GM12878 (cell line): ENCODE data around the gene BPTF. TPM values are rescaled to one million over a fixed set of nuclear protein-coding genes. Genes with fewer than 3 reads are reported as not detected.

Experiments used
- ATAC-seq: fragments of 200-7000 bp; cut with Tn5 transposase; 3 replicates; pipeline ENCODE4 v1.9.1; 2020; ENCODE audit warnings: mild to moderate bottlenecking, moderate library complexity
- BruUV-seq: library from RNA; stranded (reverse); fragments of 400-500 nt; replicated peaks from 2 replicates; lab custom pipeline; 2021; lab: Mats Ljungman, UMichigan
- CTCF ChIA-PET: fragments of 300-600 bp; sonication (Branson Sonifier 250); formaldehyde crosslinking; extraction: SDS; loops from one replicate; lab custom pipeline; 2021; ENCODE audit warnings: inconsistent platforms; lab: Yijun Ruan, JAX
- POLR2A ChIA-PET: fragments of 350-600 bp; formaldehyde crosslinking; extraction: SDS; loops from one replicate; lab custom pipeline; 2021; ENCODE audit warnings: inconsistent platforms; lab: Charles Lee
- RAD21 ChIA-PET: fragments of 300-600 bp; sonication (Branson Sonifier 250); formaldehyde crosslinking; loops from one replicate; lab custom pipeline; 2023; ENCODE audit warnings: antibody characterized with exemption; ENCODE audit not compliant: unreplicated experiment; lab: Charles Lee
- SMC1A ChIA-PET: fragments of 300-600 bp; sonication (Branson Sonifier 250); formaldehyde crosslinking; loops from one replicate; lab custom pipeline; 2023; ENCODE audit not compliant: unreplicated experiment, uncharacterized antibody; lab: Charles Lee
- DNase-seq: peaks from one replicate; pipeline ENCODE4 v3.0.0-alpha.2; 2011; ENCODE audit warnings: low read depth, low spot score
- FAIRE-seq: peaks from 3 replicates; lab custom pipeline; 2011; peaks lifted over from hg19 to GRCh38; lab: Jason Lieb, UNC
- H2AFZ ChIP-seq: 2 replicates; pipeline ENCODE4 v1.6.0; 2011; ENCODE audit warnings: low read depth, low read length, control low read depth; ENCODE audit not compliant: control insufficient read depth
- H3K27ac ChIP-seq: 2 replicates; pipeline ENCODE4 v1.5.1; 2011; ENCODE audit warnings: control low read depth; ENCODE audit not compliant: control insufficient read depth, insufficient read depth
- H3K27me3 ChIP-seq, 2 experiments: replicated peaks in 1 of 2; 2 replicates each; pipeline versions ENCODE4 v1.6.0 to v1.6.1; 2011; ENCODE audit warnings: low read length in 1 of 2; ENCODE audit not compliant: control insufficient read depth in 2 of 2, insufficient read depth in 2 of 2
- H3K36me3 ChIP-seq, 2 experiments: 2 replicates each; pipeline ENCODE4 v1.5.1; 2011; ENCODE audit warnings: low read length in 1 of 2; ENCODE audit not compliant: control insufficient read depth in 2 of 2, insufficient read depth in 2 of 2
- H3K4me1 ChIP-seq: 2 replicates; pipeline ENCODE4 v1.6.1; 2011; ENCODE audit warnings: mild to moderate bottlenecking, low read length, moderate library complexity, mixed read lengths; ENCODE audit not compliant: control insufficient read depth, insufficient read depth
- H3K4me2 ChIP-seq: 2 replicates; pipeline ENCODE4 v1.6.0; 2011; ENCODE audit warnings: control low read depth; ENCODE audit not compliant: control insufficient read depth, insufficient read depth
- H3K4me3 ChIP-seq: fragments of 200-600 bp; sonication (generic); 2 replicates; pipeline ENCODE4 v1.5.1; 2016
- H3K79me2 ChIP-seq: 2 replicates; pipeline ENCODE4 v1.6.0; 2011; ENCODE audit warnings: low read length; ENCODE audit not compliant: control insufficient read depth, insufficient read depth
- H3K9ac ChIP-seq: 2 replicates; pipeline ENCODE4 v1.8.0; 2011; ENCODE audit warnings: low read length, control low read depth, mixed read lengths; ENCODE audit not compliant: control insufficient read depth, insufficient read depth
- H3K9me3 ChIP-seq: replicated peaks from 3 replicates; pipeline ENCODE4 v1.5.1; 2011; ENCODE audit warnings: mild to moderate bottlenecking, low read length; ENCODE audit not compliant: control insufficient read depth, insufficient read depth
- H4K20me1 ChIP-seq: 2 replicates; pipeline ENCODE4 v1.6.0; 2011; ENCODE audit not compliant: control insufficient read depth, insufficient read depth
- ATF7 ChIP-seq: fragments of 450-650 bp; IDR thresholded peaks from 2 replicates; pipeline ENCODE4 v1.6.1; 2016; ENCODE audit warnings: low read depth, mild to moderate bottlenecking
- CREB1 ChIP-seq: IDR thresholded peaks from 2 replicates; pipeline ENCODE4 v1.6.1; 2012; ENCODE audit warnings: low read depth, mild to moderate bottlenecking, inconsistent platforms
- E4F1 ChIP-seq: fragments of 450-650 bp; IDR thresholded peaks from 2 replicates; pipeline ENCODE4 v1.6.1; 2018; ENCODE audit warnings: borderline replicate concordance, mild to moderate bottlenecking; ENCODE audit not compliant: partially characterized antibody
- IKZF2 ChIP-seq, 2 experiments: fragments of 450-650 bp; IDR thresholded peaks; 2 replicates each; pipeline ENCODE4 v1.6.1; 2017; ENCODE audit warnings: mild to moderate bottlenecking in 2 of 2, moderate library complexity in 2 of 2
- KLF5 ChIP-seq: fragments of 450-650 bp; IDR thresholded peaks from 2 replicates; pipeline ENCODE4 v1.6.1; 2014; ENCODE audit warnings: mild to moderate bottlenecking; ENCODE audit not compliant: partially characterized antibody
- POLR2AphosphoS2 ChIP-seq: IDR thresholded peaks from 2 replicates; pipeline ENCODE4 v1.6.1; 2011; ENCODE audit warnings: low read depth, mild to moderate bottlenecking, low read length, improper control_type of control experiment, moderate library complexity
- PRDM15 ChIP-seq: fragments of 450-650 bp; formaldehyde crosslinking; IDR thresholded peaks from 2 replicates; pipeline ENCODE4 v1.4.0; 2020; ENCODE audit warnings: mild to moderate bottlenecking, moderate library complexity
- RUNX3 ChIP-seq: IDR thresholded peaks from 2 replicates; pipeline ENCODE4 v1.6.1; 2012; ENCODE audit warnings: low read length, inconsistent platforms
- SMAD1 ChIP-seq: fragments of 450-650 bp; IDR thresholded peaks from 2 replicates; pipeline ENCODE4 v1.6.1; 2018; ENCODE audit warnings: mild to moderate bottlenecking, low read depth; ENCODE audit not compliant: partially characterized antibody
- TCF7 ChIP-seq: IDR thresholded peaks from 2 replicates; pipeline ENCODE4 v1.6.1; 2014; ENCODE audit warnings: antibody characterized with exemption, borderline replicate concordance
- ZNF274 ChIP-seq: IDR thresholded peaks from one replicate; pipeline ENCODE4 v1.8.0; 2011; ENCODE audit not compliant: insufficient read length, insufficient read depth
- WGBS: methylation state at CpG from one replicate; pipeline ENCODE4 v1.1.6; 2016; ENCODE audit warnings: low lambda C conversion rate; ENCODE audit not compliant: insufficient replicate concordance, insufficient coverage; ENCODE audit errors: missing lambda C conversion rate; 5-methylcytosine and 5-hydroxymethylcytosine counted together
- in situ Hi-C: fragments of 300-500 bp; cut with MboI; formaldehyde crosslinking; loops from 9 replicates; pipeline ENCODE4 v1.14.3; 2018; ENCODE audit warnings: mixed read lengths
- intact Hi-C: fragments of 100-400 bp; cut with micrococcal nuclease; formaldehyde crosslinking; loops from one replicate; pipeline ENCODE4 v1.14.2; 2022; ENCODE audit not compliant: unreplicated experiment
- polyA plus RNA-seq, 11 experiments: library from polyadenylated mRNA; depleted of rRNA in 4 of 11; unstranded in 6 of 11; stranded (reverse) in 5 of 11; fragments of >200 nt; fragmentation: Nextera tagmentation in 4 of 11; fragmentation: Illumina TruSeq in 1 of 11; extraction: Ambion mirVana in 4 of 11; extraction: Trizol in 1 of 11; gene quantifications; 1 replicate in 1 of 11; 2 replicates in 10 of 11; pipeline versions ENCODE4 v1.2.1 to v1.2.3, GENCODE V29; 2011 to 2016; ENCODE audit warnings: inconsistent platforms in 2 of 11, missing spikeins in 2 of 11, low read depth in 1 of 11
- total RNA-seq, 4 experiments: library from RNA; depleted of rRNA in 3 of 4; stranded (reverse); fragments of >200 nt in 3 of 4; fragmentation: Illumina TruSeq in 1 of 4; extraction: Trizol in 1 of 4; gene quantifications; 2 replicates each; pipeline versions ENCODE4 v1.2.1 to v1.2.3, GENCODE V29; 2013 to 2021
- TF ChIP-seq, protein P1 (sequence below): fragments of 450-650 bp; IDR thresholded peaks from 2 replicates; pipeline ENCODE4 v1.6.1; 2014; ENCODE audit warnings: mild to moderate bottlenecking
- TF ChIP-seq, protein P2 (sequence below): IDR thresholded peaks from 2 replicates; pipeline ENCODE4 v1.6.1; 2011; ENCODE audit warnings: borderline replicate concordance, low read depth, mild to moderate bottlenecking, moderate library complexity, low read length; ENCODE audit not compliant: insufficient read depth, poor library complexity, severe bottlenecking

The BPTF gene
- total and polyA plus RNA-seq, 10 of the 15 experiments (the other 5 are each of a cell fraction or from before 2014, with no cell fraction given), result 19.4 to 78.3 (median 44.8) TPM

- H3K4me3 ChIP-seq, result no peak overlapping the region
- peaks cover 0 to 16% of the 10 kb centered on the region in 2 experiments; a peak in 3 of 4 replicates for H3K36me3 ChIP-seq
- ChIA-PET RAD21 (no interaction called here), SMC1A (no interaction called here), CTCF (interaction anchor here (1.0 kb wide), 1 partner anchor 15 kb away, joined by 3 read pairs; no protein-coding TSS in a partner anchor), POLR2A (no interaction called here)
- no peaks in the 10 kb centered on the region for H3K4me1 ChIP-seq
- FAIRE-seq (no peak), ATAC-seq (no peak), DNase-seq (no peak)
- H3K9ac ChIP-seq, result no peak overlapping the region
- no peaks in the 10 kb centered on the region for H3K27me3 ChIP-seq
- no TSS peak for BruUV-seq
- no peak overlapping the region for H3K4me2 ChIP-seq
- intact Hi-C loops, result no loop called here
- in situ Hi-C loops, result no loop called here
- no peaks in the 10 kb centered on the region for H4K20me1 ChIP-seq
- H2AFZ ChIP-seq, result no peak overlapping the region
- no peak overlapping the region for H3K27ac ChIP-seq
- TF ChIP-seq, protein P1, sequence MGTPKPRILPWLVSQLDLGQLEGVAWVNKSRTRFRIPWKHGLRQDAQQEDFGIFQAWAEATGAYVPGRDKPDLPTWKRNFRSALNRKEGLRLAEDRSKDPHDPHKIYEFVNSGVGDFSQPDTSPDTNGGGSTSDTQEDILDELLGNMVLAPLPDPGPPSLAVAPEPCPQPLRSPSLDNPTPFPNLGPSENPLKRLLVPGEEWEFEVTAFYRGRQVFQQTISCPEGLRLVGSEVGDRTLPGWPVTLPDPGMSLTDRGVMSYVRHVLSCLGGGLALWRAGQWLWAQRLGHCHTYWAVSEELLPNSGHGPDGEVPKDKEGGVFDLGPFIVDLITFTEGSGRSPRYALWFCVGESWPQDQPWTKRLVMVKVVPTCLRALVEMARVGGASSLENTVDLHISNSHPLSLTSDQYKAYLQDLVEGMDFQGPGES, result no peak
- TF ChIP-seq SMAD1 (no peak), E4F1 (no peak), CREB1 (no peak), ZNF274 (no peak), POLR2AphosphoS2 (no peak), IKZF2 (IDR thresholded peaks at IDR 0.05) (no peak), TCF7 (no peak), PRDM15 (no peak), KLF5 (no peak), RUNX3 (no peak), ATF7 (no peak)
- TF ChIP-seq, protein P2, sequence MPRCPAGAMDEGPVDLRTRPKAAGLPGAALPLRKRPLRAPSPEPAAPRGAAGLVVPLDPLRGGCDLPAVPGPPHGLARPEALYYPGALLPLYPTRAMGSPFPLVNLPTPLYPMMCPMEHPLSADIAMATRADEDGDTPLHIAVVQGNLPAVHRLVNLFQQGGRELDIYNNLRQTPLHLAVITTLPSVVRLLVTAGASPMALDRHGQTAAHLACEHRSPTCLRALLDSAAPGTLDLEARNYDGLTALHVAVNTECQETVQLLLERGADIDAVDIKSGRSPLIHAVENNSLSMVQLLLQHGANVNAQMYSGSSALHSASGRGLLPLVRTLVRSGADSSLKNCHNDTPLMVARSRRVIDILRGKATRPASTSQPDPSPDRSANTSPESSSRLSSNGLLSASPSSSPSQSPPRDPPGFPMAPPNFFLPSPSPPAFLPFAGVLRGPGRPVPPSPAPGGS, result no peak
- H3K9me3 ChIP-seq, result no peaks in the 10 kb centered on the region
- over 99% methylated on average over 7 of the region's 7 CpGs for WGBS
- H3K79me2 ChIP-seq, result no peaks in the 10 kb centered on the region
Measured at GRCh38 chr17:67970783-67971182, 145.5 kb downstream of the BPTF start.
